ENCODE measurements around the gene DPP7.

GRCh38 chr9:137138058-137138721, 23.7 kb upstream of the DPP7 start:
- TF ChIP-seq, protein P1, sequence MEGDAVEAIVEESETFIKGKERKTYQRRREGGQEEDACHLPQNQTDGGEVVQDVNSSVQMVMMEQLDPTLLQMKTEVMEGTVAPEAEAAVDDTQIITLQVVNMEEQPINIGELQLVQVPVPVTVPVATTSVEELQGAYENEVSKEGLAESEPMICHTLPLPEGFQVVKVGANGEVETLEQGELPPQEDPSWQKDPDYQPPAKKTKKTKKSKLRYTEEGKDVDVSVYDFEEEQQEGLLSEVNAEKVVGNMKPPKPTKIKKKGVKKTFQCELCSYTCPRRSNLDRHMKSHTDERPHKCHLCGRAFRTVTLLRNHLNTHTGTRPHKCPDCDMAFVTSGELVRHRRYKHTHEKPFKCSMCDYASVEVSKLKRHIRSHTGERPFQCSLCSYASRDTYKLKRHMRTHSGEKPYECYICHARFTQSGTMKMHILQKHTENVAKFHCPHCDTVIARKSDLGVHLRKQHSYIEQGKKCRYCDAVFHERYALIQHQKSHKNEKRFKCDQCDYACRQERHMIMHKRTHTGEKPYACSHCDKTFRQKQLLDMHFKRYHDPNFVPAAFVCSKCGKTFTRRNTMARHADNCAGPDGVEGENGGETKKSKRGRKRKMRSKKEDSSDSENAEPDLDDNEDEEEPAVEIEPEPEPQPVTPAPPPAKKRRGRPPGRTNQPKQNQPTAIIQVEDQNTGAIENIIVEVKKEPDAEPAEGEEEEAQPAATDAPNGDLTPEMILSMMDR (IDR thresholded peaks at IDR 0.05) = no peak
- TF ChIP-seq POLR2A (IDR thresholded peaks at IDR 0.05) = no peak
